Measurements from ENCODE around the gene CTBP1.

DNA sequence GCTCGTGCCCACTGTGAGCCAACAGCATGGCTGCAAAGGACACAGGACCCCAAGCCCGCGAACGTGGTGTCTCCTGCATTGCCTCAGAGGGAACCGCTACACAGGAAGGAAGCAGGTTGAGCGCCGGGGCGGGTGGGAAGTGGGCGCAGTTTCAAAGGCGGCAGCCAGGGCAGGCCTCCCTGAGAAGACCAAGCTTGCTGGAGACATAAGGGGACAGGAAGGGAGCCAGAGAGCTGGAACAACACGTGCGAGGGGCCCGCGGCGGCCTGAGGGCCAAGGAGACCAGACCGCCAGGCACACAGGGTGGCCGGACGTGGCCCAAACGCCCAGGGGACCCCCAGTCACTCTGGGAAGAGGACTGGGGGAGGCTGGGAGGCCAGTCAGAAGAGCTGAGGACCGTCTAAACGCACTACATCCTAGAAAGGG lies 32.0 kb downstream of the CTBP1 start:
- TF ChIP-seq, protein P1, sequence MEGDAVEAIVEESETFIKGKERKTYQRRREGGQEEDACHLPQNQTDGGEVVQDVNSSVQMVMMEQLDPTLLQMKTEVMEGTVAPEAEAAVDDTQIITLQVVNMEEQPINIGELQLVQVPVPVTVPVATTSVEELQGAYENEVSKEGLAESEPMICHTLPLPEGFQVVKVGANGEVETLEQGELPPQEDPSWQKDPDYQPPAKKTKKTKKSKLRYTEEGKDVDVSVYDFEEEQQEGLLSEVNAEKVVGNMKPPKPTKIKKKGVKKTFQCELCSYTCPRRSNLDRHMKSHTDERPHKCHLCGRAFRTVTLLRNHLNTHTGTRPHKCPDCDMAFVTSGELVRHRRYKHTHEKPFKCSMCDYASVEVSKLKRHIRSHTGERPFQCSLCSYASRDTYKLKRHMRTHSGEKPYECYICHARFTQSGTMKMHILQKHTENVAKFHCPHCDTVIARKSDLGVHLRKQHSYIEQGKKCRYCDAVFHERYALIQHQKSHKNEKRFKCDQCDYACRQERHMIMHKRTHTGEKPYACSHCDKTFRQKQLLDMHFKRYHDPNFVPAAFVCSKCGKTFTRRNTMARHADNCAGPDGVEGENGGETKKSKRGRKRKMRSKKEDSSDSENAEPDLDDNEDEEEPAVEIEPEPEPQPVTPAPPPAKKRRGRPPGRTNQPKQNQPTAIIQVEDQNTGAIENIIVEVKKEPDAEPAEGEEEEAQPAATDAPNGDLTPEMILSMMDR (conservative IDR thresholded peaks at IDR 0.05; ENCODE audit: low read length), result no peak
- no peak for TF ChIP-seq EZH2phosphoT487 (IDR thresholded peaks at IDR 0.05; ENCODE audit: borderline replicate concordance)
